SK-N-SH treated with all-trans-retinoic acid at 6 μM for 48 hours (cell line): Measurements from ENCODE around the gene PRLH.

ENCODE experiments used
- ESRRG ChIP-seq: fragments of 250-450 bp; sonication (Bioruptor Pico); IDR thresholded peaks from 2 replicates; pipeline ENCODE4 v1.6.1; 2021; ENCODE audit warnings: mild to moderate bottlenecking
- PATZ1 ChIP-seq: fragments of 250-450 bp; sonication (Bioruptor Pico); IDR thresholded peaks from 2 replicates; pipeline ENCODE4 v1.8.0; 2020; ENCODE audit warnings: mild to moderate bottlenecking, moderate library complexity, borderline replicate concordance
- RARB ChIP-seq: fragments of 250-450 bp; sonication (Bioruptor Pico); IDR thresholded peaks from 2 replicates; pipeline ENCODE4 v1.8.0; 2021; ENCODE audit warnings: mild to moderate bottlenecking, moderate library complexity
- TOX ChIP-seq: fragments of 250-450 bp; sonication (Bioruptor Pico); IDR thresholded peaks from 2 replicates; pipeline ENCODE4 v1.8.0; 2021; ENCODE audit warnings: mild to moderate bottlenecking, moderate library complexity, borderline replicate concordance
- ZC3H10 ChIP-seq: fragments of 250-450 bp; sonication (Bioruptor Pico); IDR thresholded peaks from 2 replicates; pipeline ENCODE4 v1.5.1; 2021; ENCODE audit warnings: mild to moderate bottlenecking, moderate library complexity
- ZFP30 ChIP-seq: fragments of 450-650 bp; formaldehyde crosslinking; IDR thresholded peaks from 2 replicates; pipeline ENCODE4 v1.5.0; 2022; ENCODE audit warnings: mild to moderate bottlenecking, moderate library complexity
- ZNF70 ChIP-seq: fragments of 450-650 bp; formaldehyde crosslinking; IDR thresholded peaks from 2 replicates; pipeline ENCODE4 v1.5.0; 2020; ENCODE audit warnings: mild to moderate bottlenecking, moderate library complexity
- ZNF8 ChIP-seq: fragments of 450-650 bp; formaldehyde crosslinking; IDR thresholded peaks from 2 replicates; pipeline ENCODE4 v1.5.0; 2020; ENCODE audit warnings: mild to moderate bottlenecking, moderate library complexity

GRCh38 chr2:237534380-237534779, 32.0 kb upstream of the PRLH start:
- TF ChIP-seq PATZ1 (CRISPR knock-in tag) (no peak), TOX (CRISPR knock-in tag) (no peak), ZC3H10 (CRISPR knock-in tag) (no peak), RARB (CRISPR knock-in tag) (no peak), ZFP30 (CRISPR knock-in tag) (no peak), ESRRG (CRISPR knock-in tag) (no peak), ZNF70 (CRISPR knock-in tag) (no peak), ZNF8 (CRISPR knock-in tag) (no peak)
